ENCODE measurements around the gene TLK2.
"Not testable (repeated sequence)": the region's sequence is repeated elsewhere in the genome, so short reads cannot be mapped to it uniquely, and the experiment has no call there.

Gene TLK2

GRCh38 chr17:62478424-62478879, at the start of gene TLK2:
Gene TLK2 (plus strand): TSS chr17:62478825. CDS start chr17:62481126, 2,301 bp downstream.
- no peak for DNase-seq

- not testable (repeated sequence) for DNase-seq
Measured at GRCh38 chr17:62435251-62435650, 43.4 kb upstream of the TLK2 start.

GRCh38 chr17:62441181-62441580, 37.4 kb upstream of the TLK2 start:
- not testable (repeated sequence) for DNase-seq

- DNase-seq = no peak
Measured at GRCh38 chr17:62444063-62444462, 34.6 kb upstream of the TLK2 start.

- DNase-seq = not testable (repeated sequence)
Measured at GRCh38 chr17:62445791-62446190, 32.8 kb upstream of the TLK2 start.

- not testable (repeated sequence) for DNase-seq
Measured at GRCh38 chr17:62452195-62452594, 26.4 kb upstream of the TLK2 start.

- not testable (repeated sequence) for DNase-seq
Measured at GRCh38 chr17:62453041-62453440, 25.6 kb upstream of the TLK2 start.

- DNase-seq = not testable (repeated sequence)
Measured at GRCh38 chr17:62453656-62454055, 25.0 kb upstream of the TLK2 start.

GRCh38 chr17:62454111-62454510, 24.5 kb upstream of the TLK2 start:
- not testable (repeated sequence) for DNase-seq

- DNase-seq = no peak
Measured at GRCh38 chr17:62456016-62456415, 22.6 kb upstream of the TLK2 start.

GRCh38 chr17:62458483-62458882, 20.1 kb upstream of the TLK2 start:
- DNase-seq = not testable (repeated sequence)

GRCh38 chr17:62464422-62464821, 14.2 kb upstream of the TLK2 start:
- DNase-seq = not testable (repeated sequence)

- DNase-seq = not testable (repeated sequence)
Measured at GRCh38 chr17:62465271-62465670, 13.4 kb upstream of the TLK2 start.

GRCh38 chr17:62470666-62471379, 7.8 kb upstream of the TLK2 start:
- DNase-seq = peak; percentile 42

GRCh38 chr17:62471380-62471880, 7.2 kb upstream of the TLK2 start:
- DNase-seq = not testable (repeated sequence)

GRCh38 chr17:62473030-62473982, 5.3 kb upstream of the TLK2 start:
- DNase-seq = not testable (repeated sequence)

- DNase-seq = not testable (repeated sequence)
Measured at GRCh38 chr17:62477111-62477510, 1.5 kb upstream of the TLK2 start.

GRCh38 chr17:62477718-62478408, 762 bp upstream of the TLK2 start:
- not testable (repeated sequence) for DNase-seq

GRCh38 chr17:62478880-62479638, 434 bp downstream of the TLK2 start:
- not testable (repeated sequence) for DNase-seq

GRCh38 chr17:62479639-62480258, 1.1 kb downstream of the TLK2 start:
- not testable (repeated sequence) for DNase-seq

- not testable (repeated sequence) for DNase-seq
Measured at GRCh38 chr17:62482553-62482952, 3.9 kb downstream of the TLK2 start.

All from NCI-H1436 treated with DMSO at 0.1 percent for 48 hours (cell line).